RWPE1 (cell line): ENCODE results near the gene WWOX.

Source experiments
- CTCF ChIA-PET: fragments of 350-600 bp; sonication (Branson Sonifier 250); formaldehyde crosslinking; extraction: SDS; loops from one replicate; lab custom pipeline; 2021; lab: Yijun Ruan, JAX
- POLR2A ChIA-PET: fragments of 400-600 bp; formaldehyde crosslinking; extraction: SDS; loops from one replicate; lab custom pipeline; 2020; ENCODE audit warnings: antibody characterized with exemption; ENCODE audit not compliant: low non-redundant PET; lab: Yijun Ruan, JAX
- DNase-seq: peaks from one replicate; pipeline ENCODE4 v3.0.0; 2012; ENCODE audit warnings: low spot score
- H3K27ac ChIP-seq: fragments of 450-650 bp; 2 replicates; pipeline ENCODE4 v1.5.1; 2017
- CTCF ChIP-seq: fragments of 450-650 bp; conservative IDR thresholded peaks from 2 replicates; pipeline ENCODE4 v1.5.1; 2017; ENCODE audit warnings: low read depth, mild to moderate bottlenecking

WWOX gene

GRCh38 chr16:78988361-78988969 is 889.0 kb downstream of the WWOX start:
- ChIA-PET CTCF (interaction anchor here (0.7 to 0.9 kb wide), 2 partner anchors 289 to 1539 kb away, joined by 3 read pairs; no protein-coding TSS in a partner anchor), POLR2A (no interaction called here)
- no peak for TF ChIP-seq CTCF
- no peak overlapping the region for H3K27ac ChIP-seq
- no peak for DNase-seq

- CTCF ChIA-PET, result interaction anchor here (0.6 kb wide), 1 partner anchor 189 kb away, joined by 4 read pairs; no protein-coding TSS in a partner anchor
- no peak for DNase-seq
- H3K27ac ChIP-seq, result no peak overlapping the region
- TF ChIP-seq CTCF, result no peak
- POLR2A ChIA-PET, result no interaction called here
Measured at GRCh38 chr16:78990309-78990701, 890.9 kb downstream of the WWOX start.

GRCh38 chr16:78992001-78992400 is 892.5 kb downstream of the WWOX start:
- TF ChIP-seq CTCF, result no peak
- ChIA-PET CTCF (interaction anchor here (0.6 kb wide), 1 partner anchor 287 kb away, joined by 4 read pairs; no protein-coding TSS in a partner anchor), POLR2A (no interaction called here)
- H3K27ac ChIP-seq, result no peak overlapping the region
- DNase-seq, result no peak

GRCh38 chr16:78993346-78993745 is 893.9 kb downstream of the WWOX start:
- POLR2A ChIA-PET, result no interaction called here
- CTCF ChIA-PET, result no interaction called here
- H3K27ac ChIP-seq, result no peak overlapping the region
- DNase-seq, result no peak
- TF ChIP-seq CTCF, result no peak

- TF ChIP-seq CTCF, result no peak
- no peak overlapping the region for H3K27ac ChIP-seq
- ChIA-PET POLR2A (no interaction called here), CTCF (no interaction called here)
- DNase-seq, result no peak
Measured at GRCh38 chr16:78994135-78994745, 894.8 kb downstream of the WWOX start.

- H3K27ac ChIP-seq, result no peak overlapping the region
- CTCF ChIA-PET, result interaction anchor here (0.7 kb wide), 1 partner anchor 1240 kb away, joined by 3 read pairs; no protein-coding TSS in a partner anchor
- no peak for TF ChIP-seq CTCF
- POLR2A ChIA-PET, result no interaction called here
- no peak for DNase-seq
Measured at GRCh38 chr16:78995441-78995840, 896.0 kb downstream of the WWOX start.
